Forelimb muscle (tissue), 1 donor: ENCODE measurements around the gene UBE2QL1. TPM values are rescaled to one million over a fixed set of nuclear protein-coding genes. Genes with fewer than 3 reads are reported as not detected.
"Not testable (repeated sequence)": the region's sequence is repeated elsewhere in the genome, so short reads cannot be mapped to it uniquely, and the experiment has no call there.

ENCODE experiments used
- DNase-seq: peaks from one replicate; pipeline ENCODE4 v3.0.0-alpha.2; 2013; ENCODE audit warnings: low read depth
- polyA plus RNA-seq: library from polyadenylated mRNA; unstranded; fragments of 120-200 nt; gene quantifications from one replicate; pipeline ENCODE4 v1.2.1, GENCODE V29; 2013; ENCODE audit not compliant: insufficient read length

UBE2QL1 gene
- polyA plus RNA-seq, 1 donor: 3.1 TPM

- DNase-seq: no peak
Measured at GRCh38 chr5:6496636-6497035, 48.0 kb downstream of the UBE2QL1 start.

GRCh38 chr5:6497262-6497661, 48.6 kb downstream of the UBE2QL1 start:
- DNase-seq: no peak

GRCh38 chr5:6498968-6499367, 50.3 kb downstream of the UBE2QL1 start:
- DNase-seq: no peak

- DNase-seq: no peak
Measured at GRCh38 chr5:6501701-6502100, 53.0 kb downstream of the UBE2QL1 start.

GRCh38 chr5:6502421-6502820, 53.8 kb downstream of the UBE2QL1 start:
- DNase-seq: no peak

GRCh38 chr5:6503342-6503741, 54.7 kb downstream of the UBE2QL1 start:
- DNase-seq: no peak

GRCh38 chr5:6504677-6505415, 56.2 kb downstream of the UBE2QL1 start:
- no peak for DNase-seq

- DNase-seq: no peak
Measured at GRCh38 chr5:6505416-6505755, 56.7 kb downstream of the UBE2QL1 start.

- no peak for DNase-seq
Measured at GRCh38 chr5:6505783-6506557, 57.3 kb downstream of the UBE2QL1 start.

- no peak for DNase-seq
Measured at GRCh38 chr5:6506611-6507010, 58.0 kb downstream of the UBE2QL1 start.

GRCh38 chr5:6508931-6509330, 60.3 kb downstream of the UBE2QL1 start:
- no peak for DNase-seq

- DNase-seq: no peak
Measured at GRCh38 chr5:6510132-6510531, 61.5 kb downstream of the UBE2QL1 start.

GRCh38 chr5:6510973-6511372, 62.3 kb downstream of the UBE2QL1 start:
- DNase-seq: no peak

- not testable (repeated sequence) for DNase-seq
Measured at GRCh38 chr5:6515812-6516211, 67.2 kb downstream of the UBE2QL1 start.

- DNase-seq: no peak
Measured at GRCh38 chr5:6516823-6517222, 68.2 kb downstream of the UBE2QL1 start.

GRCh38 chr5:6517510-6517909, 68.9 kb downstream of the UBE2QL1 start:
- no peak for DNase-seq

GRCh38 chr5:6518298-6519057, 69.8 kb downstream of the UBE2QL1 start:
- DNase-seq: no peak

GRCh38 chr5:6520201-6520600, 71.5 kb downstream of the UBE2QL1 start:
- DNase-seq: no peak

- no peak for DNase-seq
Measured at GRCh38 chr5:6522331-6522730, 73.7 kb downstream of the UBE2QL1 start.

GRCh38 chr5:6522923-6523322, 74.3 kb downstream of the UBE2QL1 start:
- no peak for DNase-seq

- DNase-seq: no peak
Measured at GRCh38 chr5:6525422-6525821, 76.8 kb downstream of the UBE2QL1 start.

GRCh38 chr5:6525910-6526309, 77.3 kb downstream of the UBE2QL1 start:
- no peak for DNase-seq
